Neuron (in vitro differentiated cells): ENCODE measurements around the gene E2F6.

Experiments used
- H2AFZ ChIP-seq: one replicate; pipeline ENCODE4 v1.6.1; 2013; ENCODE audit warnings: low read depth, mild to moderate bottlenecking, inconsistent platforms, low read length, moderate library complexity
- H3K27me3 ChIP-seq: one replicate; pipeline ENCODE4 v1.6.1; 2013; ENCODE audit warnings: low read length; ENCODE audit not compliant: insufficient read depth
- H3K36me3 ChIP-seq: one replicate; pipeline ENCODE4 v1.6.1; 2013; ENCODE audit warnings: low read length; ENCODE audit not compliant: insufficient read depth
- H3K4me1 ChIP-seq: one replicate; pipeline ENCODE4 v1.6.1; 2013; ENCODE audit warnings: low read length; ENCODE audit not compliant: insufficient read depth
- H3K4me3 ChIP-seq: 2 replicates; pipeline ENCODE4 v1.5.1; 2013; ENCODE audit warnings: mild to moderate bottlenecking, low read length, moderate library complexity
- H3K9me3 ChIP-seq: one replicate; pipeline ENCODE4 v1.6.1; 2013; ENCODE audit warnings: low read length

The E2F6 gene

DNA sequence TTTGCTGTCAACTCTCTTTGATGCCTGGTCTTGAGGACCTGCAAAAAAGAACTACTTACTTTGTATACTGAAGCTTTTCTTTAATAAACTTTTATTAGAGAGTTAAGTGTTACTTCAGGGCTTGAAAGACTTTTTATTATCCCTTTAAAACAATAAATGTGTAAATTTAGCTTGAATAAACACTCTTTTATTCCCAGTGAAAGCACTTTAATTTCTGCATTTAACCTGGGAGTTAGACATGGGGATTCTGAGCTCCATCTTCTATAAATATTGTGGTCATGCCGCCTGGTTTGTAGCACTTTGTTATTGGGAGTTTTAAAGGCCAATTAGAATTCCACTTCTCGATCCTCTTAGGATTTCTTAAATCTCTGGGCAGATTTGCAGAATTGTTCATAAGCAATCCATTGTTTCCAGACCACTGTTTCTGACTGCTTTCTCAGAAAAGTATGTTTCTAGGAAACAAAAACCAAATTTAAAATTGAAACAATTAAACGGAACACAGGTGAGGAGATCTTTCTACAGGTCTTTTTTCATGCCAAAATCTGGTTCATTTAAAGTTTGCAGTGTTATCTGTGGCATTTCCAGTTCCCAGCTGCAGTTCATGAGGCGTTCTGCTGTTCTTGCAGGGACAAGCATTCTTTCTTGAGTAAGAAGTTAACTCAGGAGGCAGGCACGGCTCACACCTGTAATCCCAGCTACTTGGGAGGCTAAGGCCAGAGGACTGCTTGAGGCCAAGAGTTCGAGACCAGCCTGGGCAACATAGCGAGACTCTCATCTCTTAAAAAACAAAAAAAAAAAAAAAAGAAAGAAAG lies 18.1 kb upstream of the E2F6 start:
- H3K4me1 ChIP-seq: peaks cover 41% of the 10 kb centered on the region
- peak overlapping the region; percentile 68 for H3K4me3 ChIP-seq
- H3K36me3 ChIP-seq: peaks cover 7% of the 10 kb centered on the region
- no peaks in the 10 kb centered on the region for H3K9me3 ChIP-seq
- H3K27me3 ChIP-seq: no peaks in the 10 kb centered on the region
- H2AFZ ChIP-seq: no peak overlapping the region

DNA sequence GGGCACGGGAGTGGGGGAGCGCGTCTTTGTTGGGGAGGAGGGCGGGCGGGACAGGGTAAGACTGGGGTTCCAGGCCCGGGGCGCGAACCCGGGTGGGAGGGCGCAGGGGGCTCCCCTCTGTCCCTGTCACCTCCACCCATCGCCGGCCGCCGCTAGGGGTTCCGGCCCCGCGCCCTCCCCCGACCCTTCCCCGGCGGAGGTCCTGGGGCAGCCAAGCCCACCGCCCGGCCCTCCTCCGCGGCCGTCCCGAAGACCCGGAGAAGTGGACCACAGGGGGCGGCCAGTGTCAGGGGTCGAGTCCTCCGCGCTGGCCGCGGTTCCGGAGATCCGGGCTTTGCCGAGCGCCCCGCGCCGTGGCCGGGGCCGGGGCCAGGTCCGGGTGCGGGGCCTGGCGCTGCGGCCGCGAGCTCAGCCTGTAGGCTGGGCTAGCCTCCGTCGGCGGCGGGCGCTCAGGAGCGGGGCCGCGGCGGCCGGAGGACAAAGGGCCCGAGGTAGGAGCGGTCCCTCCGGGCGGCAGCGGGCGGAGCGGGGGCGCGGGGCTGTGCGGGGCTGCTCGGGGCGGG lies 16.6 kb upstream of the E2F6 start:
- H3K4me3 ChIP-seq: peak overlapping the region; percentile 68
- no peaks in the 10 kb centered on the region for H3K9me3 ChIP-seq
- peaks cover 50% of the 10 kb centered on the region for H3K4me1 ChIP-seq
- peak overlapping the region; percentile 44 for H2AFZ ChIP-seq
- H3K27me3 ChIP-seq: no peaks in the 10 kb centered on the region
- peaks cover 7% of the 10 kb centered on the region for H3K36me3 ChIP-seq

DNA sequence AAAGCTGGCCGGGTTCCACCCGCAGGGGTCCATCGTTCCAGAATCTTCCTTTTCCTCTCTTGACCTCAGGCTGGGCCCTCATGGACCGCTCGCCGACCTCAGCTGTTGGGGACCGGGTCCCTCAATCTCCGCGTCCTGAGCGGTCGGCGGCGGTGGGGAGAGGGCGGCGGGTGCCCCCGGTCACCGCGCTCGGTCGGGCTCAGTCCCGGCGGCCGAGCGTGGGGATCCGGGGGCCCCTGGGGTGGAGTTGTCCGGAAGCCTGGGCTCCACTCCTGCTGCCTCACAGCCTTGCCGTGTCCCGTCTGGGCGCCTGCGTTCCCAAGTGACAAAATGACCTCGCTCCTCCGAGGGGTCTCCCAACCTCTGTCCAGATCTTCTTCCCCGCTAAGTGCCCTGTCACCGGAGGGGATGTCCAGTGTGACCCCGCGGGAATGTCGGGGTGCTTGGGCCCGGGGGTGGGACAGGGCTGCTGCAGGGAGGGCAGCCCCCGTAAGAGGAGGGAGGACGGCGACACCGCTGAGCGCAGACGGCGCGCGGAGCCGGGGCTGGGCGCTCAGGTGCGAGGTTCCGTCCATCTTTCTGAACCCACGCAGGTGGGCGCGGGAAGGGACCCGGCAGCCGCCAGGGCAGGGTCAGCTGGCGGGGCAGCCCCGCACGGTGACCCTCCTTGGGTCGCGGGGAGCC lies 16.0 kb upstream of the E2F6 start:
- peak overlapping the region; percentile 68 for H3K4me3 ChIP-seq
- peaks cover 50% of the 10 kb centered on the region for H3K4me1 ChIP-seq
- H2AFZ ChIP-seq: peak overlapping the region; percentile 44
- H3K27me3 ChIP-seq: no peaks in the 10 kb centered on the region
- H3K36me3 ChIP-seq: peaks cover 7% of the 10 kb centered on the region
- H3K9me3 ChIP-seq: no peaks in the 10 kb centered on the region

DNA sequence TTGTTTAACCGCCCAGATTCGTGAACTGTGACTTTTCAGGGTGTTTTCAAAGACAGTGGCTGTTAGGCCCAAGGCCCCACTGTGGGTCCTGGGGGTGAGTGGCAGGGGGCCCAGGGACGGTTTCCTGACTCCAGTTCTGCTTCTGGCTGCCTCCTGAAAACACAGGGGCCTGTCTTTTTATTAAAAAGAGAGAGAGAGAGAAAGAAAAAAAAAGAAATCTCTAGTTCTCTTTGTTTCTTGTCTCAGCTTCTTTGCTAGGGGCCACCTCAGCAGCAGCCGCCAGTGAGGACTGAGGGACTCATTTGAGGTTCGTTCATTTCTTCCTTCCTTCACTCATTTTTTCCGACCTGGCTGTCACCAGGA lies 15.4 kb upstream of the E2F6 start:
- H3K27me3 ChIP-seq: no peaks in the 10 kb centered on the region
- peak overlapping the region; percentile 44 for H2AFZ ChIP-seq
- H3K36me3 ChIP-seq: peaks cover 7% of the 10 kb centered on the region
- peaks cover 50% of the 10 kb centered on the region for H3K4me1 ChIP-seq
- peak overlapping the region; percentile 68 for H3K4me3 ChIP-seq
- no peaks in the 10 kb centered on the region for H3K9me3 ChIP-seq

DNA sequence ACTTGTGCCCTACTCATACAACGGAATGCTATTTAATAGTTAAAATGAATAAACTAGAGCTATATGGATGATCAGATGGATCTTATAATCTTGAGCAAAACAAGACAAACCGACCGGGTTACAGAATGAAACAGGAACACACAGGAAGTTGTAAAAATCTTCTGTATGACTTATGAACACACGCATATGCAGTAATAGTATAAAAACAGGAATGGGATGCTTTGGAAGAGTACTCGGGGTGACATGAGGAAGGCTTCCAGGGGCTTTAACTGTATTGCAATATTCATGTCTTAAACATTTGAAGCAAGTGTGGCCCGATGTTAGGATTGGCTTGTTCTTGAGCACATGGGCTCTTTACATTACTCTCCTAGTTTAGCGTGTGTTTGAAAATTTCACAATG lies 14.9 kb upstream of the E2F6 start:
- Histone ChIP-seq H3K4me1 (peaks cover 50% of the 10 kb centered on the region), H3K4me3 (peak overlapping the region; percentile 68), H3K27me3 (no peaks in the 10 kb centered on the region), H3K36me3 (peaks cover 6% of the 10 kb centered on the region), H3K9me3 (no peaks in the 10 kb centered on the region), H2AFZ (peak overlapping the region; percentile 44)

DNA sequence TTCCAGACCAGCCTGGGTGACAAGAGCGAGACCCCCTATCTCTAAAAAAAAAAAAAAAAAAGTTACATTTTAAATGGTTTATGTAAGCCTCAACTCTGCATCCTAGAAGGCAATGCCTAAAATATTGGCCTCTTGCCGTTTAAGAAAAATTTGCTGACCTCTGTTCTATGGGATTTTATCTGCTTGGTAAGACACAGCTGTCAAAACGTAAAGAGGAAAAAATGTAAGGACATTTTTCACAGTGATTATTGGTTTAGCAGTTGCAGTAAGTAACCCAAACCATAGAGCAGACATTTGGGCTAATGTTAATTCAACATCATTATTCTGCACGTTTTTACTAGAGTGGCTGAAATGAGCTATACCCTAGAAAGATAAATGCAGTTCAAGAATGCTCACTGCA lies 14.4 kb upstream of the E2F6 start:
- Histone ChIP-seq H3K4me3 (no peak overlapping the region), H3K9me3 (no peaks in the 10 kb centered on the region), H3K27me3 (no peaks in the 10 kb centered on the region)

DNA sequence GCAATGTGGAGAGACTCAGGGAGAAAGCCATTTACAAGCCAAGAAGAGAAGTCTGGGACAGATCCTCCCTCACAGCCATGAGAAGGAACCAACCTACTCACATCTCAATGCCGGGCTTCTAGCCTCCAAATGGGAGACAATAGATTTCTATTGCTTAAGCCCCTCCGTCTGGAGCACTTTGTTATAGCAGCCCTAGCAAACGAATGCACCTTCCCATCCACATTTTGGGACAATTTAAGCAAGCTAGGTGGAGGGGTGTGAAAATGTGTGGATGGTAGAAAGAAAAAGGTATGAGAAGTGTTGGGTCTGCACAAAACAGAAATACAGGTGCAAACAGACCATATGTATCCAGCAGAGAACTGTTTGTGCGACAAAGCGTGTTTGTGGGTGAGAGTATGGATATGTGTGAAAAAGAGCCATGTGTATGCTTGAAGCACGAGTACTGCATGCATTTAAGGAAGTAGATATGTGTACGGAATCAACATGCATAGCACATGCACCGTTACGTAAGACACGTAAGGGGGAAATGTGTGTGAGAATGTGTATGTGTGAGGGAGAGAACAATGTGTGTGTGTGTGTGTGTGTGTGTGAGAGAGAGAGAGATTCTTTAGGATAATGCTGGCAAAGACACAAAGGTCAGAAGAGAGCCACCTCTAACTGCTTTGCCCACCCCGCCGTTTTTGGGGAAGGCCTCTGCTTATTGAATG lies 13.1 kb upstream of the E2F6 start:
- no peaks in the 10 kb centered on the region for H3K36me3 ChIP-seq
- H3K4me1 ChIP-seq: peaks cover 50% of the 10 kb centered on the region
- no peaks in the 10 kb centered on the region for H3K27me3 ChIP-seq
- H3K4me3 ChIP-seq: no peak overlapping the region
- H2AFZ ChIP-seq: no peak overlapping the region
- no peaks in the 10 kb centered on the region for H3K9me3 ChIP-seq

More for the DNA sequence above, 14.4 kb upstream of the E2F6 start:
- Histone ChIP-seq H3K4me1 (peaks cover 50% of the 10 kb centered on the region), H2AFZ (peak overlapping the region; percentile 44), H3K36me3 (peaks cover 1% of the 10 kb centered on the region)

DNA sequence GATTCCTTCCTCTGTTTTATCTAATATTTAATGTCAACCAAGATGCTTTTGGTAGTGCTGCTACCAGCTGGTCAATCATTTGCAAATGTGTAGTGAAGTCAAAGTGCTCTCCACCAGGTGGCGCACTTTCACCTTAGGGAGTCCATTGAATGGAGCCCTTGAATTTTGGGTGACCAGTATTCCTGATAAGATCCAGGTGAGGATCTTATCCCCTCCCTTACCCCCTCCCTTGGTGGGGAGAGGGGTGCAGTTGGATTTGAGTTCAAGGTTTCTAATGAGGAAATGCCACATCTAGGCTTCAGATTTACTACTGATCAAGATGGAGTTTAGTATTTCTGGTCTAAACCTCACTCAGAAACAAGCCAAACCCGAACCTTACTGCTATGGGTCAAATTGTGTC lies 12.0 kb upstream of the E2F6 start:
- Histone ChIP-seq H3K9me3 (no peaks in the 10 kb centered on the region), H3K36me3 (no peaks in the 10 kb centered on the region), H2AFZ (no peak overlapping the region), H3K4me3 (no peak overlapping the region), H3K27me3 (no peaks in the 10 kb centered on the region), H3K4me1 (peaks cover 57% of the 10 kb centered on the region)

DNA sequence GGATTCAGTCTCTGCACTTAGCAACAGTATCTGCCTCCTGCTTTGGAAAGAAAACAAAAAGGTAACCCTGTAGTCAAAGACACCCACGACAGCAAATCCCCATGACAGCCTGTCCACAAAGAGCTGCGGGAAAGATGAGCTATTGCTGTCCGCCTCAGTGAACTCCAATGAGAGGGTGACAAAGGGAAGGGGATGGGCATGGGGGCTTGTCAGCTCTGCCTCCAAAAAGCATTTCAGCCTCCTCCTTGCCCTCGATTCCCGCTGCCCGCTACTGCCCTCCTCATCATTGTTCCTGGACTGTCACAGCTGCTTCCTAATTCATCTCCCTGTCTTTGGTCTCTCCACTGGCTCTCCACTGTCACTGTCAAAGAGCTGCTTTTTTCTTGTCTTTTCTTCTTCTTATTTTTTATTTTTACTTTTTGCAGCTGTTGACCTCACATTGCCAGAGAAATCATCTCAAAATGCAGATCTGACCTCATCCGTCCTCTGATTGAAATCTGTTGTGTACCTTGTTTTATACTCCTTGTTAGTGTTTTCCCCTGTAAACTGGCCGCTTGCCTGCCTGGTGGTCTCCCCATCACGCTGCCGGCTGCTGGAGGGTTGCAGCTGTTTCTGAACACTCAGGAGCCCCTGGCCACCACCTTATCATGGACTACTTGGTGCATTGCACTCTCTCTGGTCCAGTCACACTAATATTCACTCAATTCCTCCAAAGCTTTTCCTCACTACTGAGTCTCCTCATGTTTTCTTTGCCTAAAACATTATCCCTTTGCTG lies 7.9 kb upstream of the E2F6 start:
- H3K36me3 ChIP-seq: no peaks in the 10 kb centered on the region
- H3K9me3 ChIP-seq: no peaks in the 10 kb centered on the region
- peak overlapping the region; percentile 23 for H3K4me3 ChIP-seq
- peaks cover 27% of the 10 kb centered on the region for H3K4me1 ChIP-seq
- no peaks in the 10 kb centered on the region for H3K27me3 ChIP-seq
- no peak overlapping the region for H2AFZ ChIP-seq

DNA sequence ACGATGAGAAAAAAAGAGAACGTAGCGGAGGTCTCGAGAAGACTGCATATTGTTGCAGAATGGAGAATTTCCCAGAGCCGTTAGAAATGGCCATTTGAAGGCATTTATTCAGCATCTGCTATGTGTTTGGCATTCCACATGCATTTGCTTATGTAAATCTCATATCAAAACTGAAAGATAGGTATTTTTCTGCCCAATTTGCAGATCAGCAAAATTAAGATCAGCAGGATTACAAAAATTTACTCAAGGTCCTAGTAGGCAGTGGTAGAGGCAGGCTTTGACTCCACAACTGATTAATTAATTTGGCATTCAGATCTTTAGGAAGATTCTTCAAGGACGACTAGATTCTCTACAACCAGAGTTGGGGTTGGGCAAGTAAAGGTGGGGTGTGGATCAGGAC lies 1.8 kb upstream of the E2F6 start:
- H3K4me1 ChIP-seq: peaks cover 13% of the 10 kb centered on the region
- H2AFZ ChIP-seq: no peak overlapping the region
- peaks cover 13% of the 10 kb centered on the region for H3K36me3 ChIP-seq
- peaks cover 7% of the 10 kb centered on the region for H3K9me3 ChIP-seq
- H3K27me3 ChIP-seq: no peaks in the 10 kb centered on the region
- no peak overlapping the region for H3K4me3 ChIP-seq

DNA sequence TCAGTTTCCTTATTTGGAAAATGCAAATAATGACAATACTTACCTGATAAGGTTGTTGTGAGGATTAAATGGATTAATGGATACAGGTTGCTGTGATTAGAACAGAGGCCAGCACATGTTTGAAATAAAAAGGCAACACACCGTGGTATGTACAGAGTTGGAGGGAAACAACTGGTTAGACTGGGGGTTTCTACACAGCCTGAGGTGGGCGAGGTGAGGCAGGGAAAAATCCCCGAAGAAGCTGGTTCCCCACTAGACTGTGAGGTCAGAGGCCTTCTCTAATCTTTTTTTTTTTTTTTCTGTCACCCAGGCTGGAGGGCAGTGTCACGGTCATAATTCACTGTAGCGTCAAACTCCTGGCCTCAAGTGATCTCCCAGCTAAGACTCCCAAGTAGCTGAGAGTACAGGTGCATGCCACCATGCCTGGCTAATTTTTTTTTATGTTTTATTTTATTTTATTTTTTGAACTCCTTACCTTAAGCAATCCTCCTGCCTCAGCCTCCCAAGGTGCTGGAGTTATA lies 1.2 kb upstream of the E2F6 start:
- no peak overlapping the region for H2AFZ ChIP-seq
- peaks cover 7% of the 10 kb centered on the region for H3K9me3 ChIP-seq
- H3K27me3 ChIP-seq: no peaks in the 10 kb centered on the region
- H3K36me3 ChIP-seq: peaks cover 17% of the 10 kb centered on the region
- H3K4me1 ChIP-seq: peaks cover 11% of the 10 kb centered on the region
- no peak overlapping the region for H3K4me3 ChIP-seq

DNA sequence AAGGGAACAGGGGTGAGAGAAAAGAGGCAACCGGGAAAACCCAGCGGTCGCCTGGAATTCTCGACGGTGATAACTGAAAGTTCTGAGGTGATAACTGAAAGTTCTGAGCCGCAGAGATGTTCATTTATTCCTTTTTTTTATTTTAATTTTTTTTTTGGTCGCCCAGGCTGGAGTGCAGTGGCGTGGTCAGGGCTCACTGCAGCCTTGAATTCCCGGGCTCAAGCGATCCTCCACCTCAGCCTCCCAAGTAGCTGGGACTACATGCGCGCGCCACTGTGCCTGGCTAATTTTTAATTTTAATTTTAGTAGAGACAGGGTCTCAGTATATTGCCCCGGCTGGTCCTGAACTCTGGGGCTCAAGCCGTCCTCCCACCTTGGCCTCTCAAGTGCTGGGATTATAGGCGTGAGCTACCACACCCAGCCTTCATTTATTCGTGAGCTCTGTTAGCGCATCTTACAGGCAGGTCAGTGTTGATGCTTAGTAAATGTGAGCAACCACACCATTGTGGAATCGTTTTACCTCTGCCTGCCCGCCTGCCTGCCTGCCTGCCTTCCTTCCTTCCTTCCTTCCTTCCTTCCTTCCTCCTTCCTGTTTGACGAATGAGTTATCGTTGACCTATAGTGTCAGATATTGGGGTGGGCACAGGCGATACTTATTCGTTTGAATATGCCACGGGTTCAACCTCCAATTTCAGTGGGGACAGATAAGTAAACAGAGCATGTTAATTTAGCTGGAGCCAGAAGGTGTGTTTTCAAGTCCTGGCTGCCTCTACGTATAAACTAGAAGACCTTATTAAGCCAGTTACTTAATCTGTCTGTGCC lies 557 bp upstream of the E2F6 start:
- Histone ChIP-seq H3K9me3 (peaks cover 7% of the 10 kb centered on the region), H3K36me3 (peaks cover 20% of the 10 kb centered on the region)

More for the DNA sequence above, 557 bp upstream of the E2F6 start:
- Histone ChIP-seq H2AFZ (no peak overlapping the region), H3K4me1 (peaks cover 11% of the 10 kb centered on the region), H3K27me3 (no peaks in the 10 kb centered on the region), H3K4me3 (peak overlapping the region; percentile 45)
